GM12878 (cell line): Measurements from ENCODE around the gene TTC9B.

Experiments
- BHLHE40 ChIP-seq, 2 experiments: fragments of 450-650 bp in 1 of 2; IDR thresholded peaks; 2 replicates each; pipeline ENCODE4 v1.6.1; 2011 to 2017; ENCODE audit warnings: low read depth in 2 of 2, borderline replicate concordance in 1 of 2, improper control_type of control experiment in 1 of 2, low read length in 1 of 2, mild to moderate bottlenecking in 1 of 2
- CTCF ChIP-seq, 3 experiments: IDR thresholded peaks in 2 of 3; conservative IDR thresholded peaks in 1 of 3; 2 replicates each; pipeline ENCODE4 v1.5.1; 2011; ENCODE audit warnings: low read depth in 3 of 3, low read length in 3 of 3, mild to moderate bottlenecking in 3 of 3, control low read depth in 2 of 3, moderate library complexity in 2 of 3, inconsistent platforms in 1 of 3, mixed read lengths in 1 of 3; ENCODE audit not compliant: control insufficient read depth in 2 of 3, insufficient read depth in 1 of 3; ENCODE audit errors: extremely low read depth in 1 of 3
- ESRRA ChIP-seq: IDR thresholded peaks from 2 replicates; pipeline ENCODE4 v1.6.1; 2012; ENCODE audit warnings: mild to moderate bottlenecking, low read length, improper control_type of control experiment
- EZH2 ChIP-seq: IDR thresholded peaks from 2 replicates; pipeline ENCODE4 v1.6.1; 2012; ENCODE audit warnings: low read depth, mild to moderate bottlenecking, control low read depth, inconsistent platforms, low read length, borderline replicate concordance; ENCODE audit not compliant: control insufficient read depth
- HDAC6 ChIP-seq: fragments of 200-600 bp; sonication (generic); IDR thresholded peaks from one replicate; pipeline ENCODE4 v1.8.0; 2017; ENCODE audit warnings: antibody characterized with exemption; ENCODE audit not compliant: unreplicated experiment
- MAX ChIP-seq: IDR thresholded peaks from 2 replicates; pipeline ENCODE4 v1.6.1; 2012; ENCODE audit warnings: low read depth, low read length, improper control_type of control experiment
- TAF1 ChIP-seq: IDR thresholded peaks from 2 replicates; pipeline ENCODE4 v1.6.1; 2011; ENCODE audit warnings: mild to moderate bottlenecking, low read depth, low read length, borderline replicate concordance
- TF ChIP-seq, protein P1 (sequence below): IDR thresholded peaks from 2 replicates; pipeline ENCODE4 v1.6.1; 2012; ENCODE audit warnings: low read depth, low read length, improper control_type of control experiment
- TF ChIP-seq, protein P2 (sequence below): IDR thresholded peaks from 2 replicates; pipeline ENCODE4 v1.6.1; 2012; ENCODE audit warnings: low read depth, low read length, improper control_type of control experiment
- TF ChIP-seq, protein P3 (sequence below): IDR thresholded peaks from 2 replicates; pipeline ENCODE4 v1.6.1; 2011; ENCODE audit warnings: borderline replicate concordance, low read depth, mild to moderate bottlenecking, moderate library complexity, low read length; ENCODE audit not compliant: insufficient read depth, poor library complexity, severe bottlenecking

- no peak for TF ChIP-seq CTCF (IDR thresholded peaks at IDR 0.05 in 2 of 3, conservative IDR thresholded peaks at IDR 0.05 in 1 of 3; ENCODE audit: control insufficient read depth in 2 of 3, extremely low read depth in 1 of 3, insufficient read depth in 1 of 3, low read depth in 3 of 3, low read length in 3 of 3)
- TF ChIP-seq, protein P1, sequence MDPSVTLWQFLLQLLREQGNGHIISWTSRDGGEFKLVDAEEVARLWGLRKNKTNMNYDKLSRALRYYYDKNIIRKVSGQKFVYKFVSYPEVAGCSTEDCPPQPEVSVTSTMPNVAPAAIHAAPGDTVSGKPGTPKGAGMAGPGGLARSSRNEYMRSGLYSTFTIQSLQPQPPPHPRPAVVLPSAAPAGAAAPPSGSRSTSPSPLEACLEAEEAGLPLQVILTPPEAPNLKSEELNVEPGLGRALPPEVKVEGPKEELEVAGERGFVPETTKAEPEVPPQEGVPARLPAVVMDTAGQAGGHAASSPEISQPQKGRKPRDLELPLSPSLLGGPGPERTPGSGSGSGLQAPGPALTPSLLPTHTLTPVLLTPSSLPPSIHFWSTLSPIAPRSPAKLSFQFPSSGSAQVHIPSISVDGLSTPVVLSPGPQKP: no peak
- TF ChIP-seq, protein P2, sequence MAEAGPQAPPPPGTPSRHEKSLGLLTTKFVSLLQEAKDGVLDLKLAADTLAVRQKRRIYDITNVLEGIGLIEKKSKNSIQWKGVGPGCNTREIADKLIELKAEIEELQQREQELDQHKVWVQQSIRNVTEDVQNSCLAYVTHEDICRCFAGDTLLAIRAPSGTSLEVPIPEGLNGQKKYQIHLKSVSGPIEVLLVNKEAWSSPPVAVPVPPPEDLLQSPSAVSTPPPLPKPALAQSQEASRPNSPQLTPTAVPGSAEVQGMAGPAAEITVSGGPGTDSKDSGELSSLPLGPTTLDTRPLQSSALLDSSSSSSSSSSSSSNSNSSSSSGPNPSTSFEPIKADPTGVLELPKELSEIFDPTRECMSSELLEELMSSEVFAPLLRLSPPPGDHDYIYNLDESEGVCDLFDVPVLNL: no peak
- TF ChIP-seq, protein P3, sequence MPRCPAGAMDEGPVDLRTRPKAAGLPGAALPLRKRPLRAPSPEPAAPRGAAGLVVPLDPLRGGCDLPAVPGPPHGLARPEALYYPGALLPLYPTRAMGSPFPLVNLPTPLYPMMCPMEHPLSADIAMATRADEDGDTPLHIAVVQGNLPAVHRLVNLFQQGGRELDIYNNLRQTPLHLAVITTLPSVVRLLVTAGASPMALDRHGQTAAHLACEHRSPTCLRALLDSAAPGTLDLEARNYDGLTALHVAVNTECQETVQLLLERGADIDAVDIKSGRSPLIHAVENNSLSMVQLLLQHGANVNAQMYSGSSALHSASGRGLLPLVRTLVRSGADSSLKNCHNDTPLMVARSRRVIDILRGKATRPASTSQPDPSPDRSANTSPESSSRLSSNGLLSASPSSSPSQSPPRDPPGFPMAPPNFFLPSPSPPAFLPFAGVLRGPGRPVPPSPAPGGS: no peak
- TF ChIP-seq HDAC6: no peak
- no peak for TF ChIP-seq TAF1
- no peak for TF ChIP-seq BHLHE40 (IDR thresholded peaks at IDR 0.05; ENCODE audit: borderline replicate concordance in 1 of 2, low read depth in 2 of 2, low read length in 1 of 2)
- TF ChIP-seq MAX: no peak
- no peak for TF ChIP-seq ESRRA
- no peak for TF ChIP-seq EZH2
These were observed 33.9 kb downstream of the TTC9B start for GRCh38 chr19:40184273-40184672.
